SU-DHL-6 (cell line): Measurements from ENCODE around the gene TTC23.

Experiments
- H2AFZ ChIP-seq: fragments of 200-600 bp; sonication (generic); 2 replicates; pipeline ENCODE4 v1.6.1; 2014; ENCODE audit warnings: low read depth, mild to moderate bottlenecking, moderate library complexity, mixed read lengths, antibody characterized with exemption, low read length; ENCODE audit not compliant: severe bottlenecking
- H3F3A ChIP-seq: fragments of 200-600 bp; shearing (Covaris generic); 2 replicates; pipeline ENCODE4 v1.6.0; 2016; ENCODE audit warnings: antibody characterized with exemption, mild to moderate bottlenecking; ENCODE audit not compliant: insufficient read depth
- H3K27ac ChIP-seq: fragments of 200-600 bp; sonication (generic); 2 replicates; pipeline ENCODE4 v1.5.1; 2016; ENCODE audit warnings: low read depth, mild to moderate bottlenecking, low read length, moderate library complexity, mixed read lengths
- H3K27me3 ChIP-seq: fragments of 200-600 bp; sonication (generic), shearing (Covaris generic); 2 replicates; pipeline ENCODE4 v1.6.0; 2014; ENCODE audit warnings: mild to moderate bottlenecking, low read length
- H3K36me3 ChIP-seq: fragments of 200-600 bp; sonication (generic); 2 replicates; pipeline ENCODE4 v1.6.1; 2014; ENCODE audit warnings: mild to moderate bottlenecking, low read length, mixed read lengths
- H3K4me2 ChIP-seq: fragments of 300-600, 200-600 bp; shearing (Covaris generic), sonication (generic); 2 replicates; pipeline ENCODE4 v1.6.0; 2014; ENCODE audit warnings: low read length, low read depth, mild to moderate bottlenecking; ENCODE audit not compliant: poor library complexity, severe bottlenecking
- H3K4me3 ChIP-seq: fragments of 200-600 bp; sonication (generic); 2 replicates; pipeline ENCODE4 v1.5.1; 2014; ENCODE audit warnings: antibody characterized with exemption, low read length, mild to moderate bottlenecking, mixed read lengths; ENCODE audit not compliant: insufficient read depth, poor library complexity, severe bottlenecking
- H3K79me2 ChIP-seq: fragments of 200-600 bp; sonication (generic); 2 replicates; pipeline ENCODE4 v1.6.1; 2014; ENCODE audit warnings: mild to moderate bottlenecking, low read length, moderate library complexity; ENCODE audit not compliant: insufficient read depth
- H3K9ac ChIP-seq: fragments of 200-600 bp; sonication (generic); 2 replicates; pipeline ENCODE4 v1.7.0; 2014; ENCODE audit warnings: mild to moderate bottlenecking, low read length
- H3K9me2 ChIP-seq: fragments of 200-600 bp; sonication (generic); replicated peaks from 2 replicates; pipeline ENCODE4 v1.6.1; 2014; ENCODE audit warnings: low read length; ENCODE audit not compliant: insufficient read depth
- H3K9me3 ChIP-seq: fragments of 200-600 bp; sonication (generic); 2 replicates; pipeline ENCODE4 v1.6.1; 2014; ENCODE audit warnings: low read length, mixed read lengths; ENCODE audit not compliant: insufficient read depth
- H4K20me1 ChIP-seq: fragments of 200-600 bp; sonication (generic); 2 replicates; pipeline ENCODE4 v1.6.1; 2014; ENCODE audit warnings: low read depth, mild to moderate bottlenecking, antibody characterized with exemption, low read length, moderate library complexity, mixed read lengths
- CTCF ChIP-seq: fragments of 200-600 bp; sonication (generic); IDR thresholded peaks from one replicate; pipeline ENCODE4 v1.5.1; 2017; ENCODE audit warnings: antibody characterized with exemption, mild to moderate bottlenecking, low read length, moderate library complexity; ENCODE audit not compliant: insufficient read depth, poor library complexity, severe bottlenecking
- EZH2phosphoT487 ChIP-seq: fragments of 200-600 bp; sonication (generic), shearing (Covaris generic); conservative IDR thresholded peaks from 2 replicates; pipeline ENCODE4 v1.6.1; 2018; ENCODE audit warnings: mild to moderate bottlenecking, antibody characterized with exemption, low read length, moderate library complexity, mixed read lengths

The TTC23 gene

GRCh38 chr15:99127773-99128172, 121.6 kb downstream of the TTC23 start:
- Histone ChIP-seq H3K27ac (no peak overlapping the region), H3K9me3 (no peaks in the 10 kb centered on the region), H3K4me3 (no peak overlapping the region), H4K20me1 (no peaks in the 10 kb centered on the region), H3K9me2 (no peaks in the 10 kb centered on the region), H3K36me3 (no peaks in the 10 kb centered on the region), H3K27me3 (no peaks in the 10 kb centered on the region), H3F3A (no peaks in the 10 kb centered on the region), H3K79me2 (no peaks in the 10 kb centered on the region), H3K9ac (no peak overlapping the region), H3K4me2 (no peak overlapping the region), H2AFZ (no peak overlapping the region)
- TF ChIP-seq EZH2phosphoT487 (no peak), CTCF (no peak)

- Histone ChIP-seq H3F3A (no peaks in the 10 kb centered on the region), H4K20me1 (no peaks in the 10 kb centered on the region), H3K9me3 (no peaks in the 10 kb centered on the region), H3K4me3 (no peak overlapping the region), H3K9me2 (no peaks in the 10 kb centered on the region), H3K4me2 (no peak overlapping the region), H3K27ac (no peak overlapping the region), H3K36me3 (no peaks in the 10 kb centered on the region), H3K27me3 (no peaks in the 10 kb centered on the region), H3K9ac (no peak overlapping the region), H2AFZ (no peak overlapping the region), H3K79me2 (no peaks in the 10 kb centered on the region)
- no peak for TF ChIP-seq CTCF
- TF ChIP-seq EZH2phosphoT487 = no peak
Observed at GRCh38 chr15:99126930-99127329, 122.5 kb downstream of the TTC23 start.

- H3K4me2 ChIP-seq = no peak overlapping the region
- TF ChIP-seq CTCF (no peak), EZH2phosphoT487 (no peak)
- no peak overlapping the region for H3K27ac ChIP-seq
- no peaks in the 10 kb centered on the region for H3F3A ChIP-seq
- no peak overlapping the region for H3K4me3 ChIP-seq
- H4K20me1 ChIP-seq = no peaks in the 10 kb centered on the region
- no peaks in the 10 kb centered on the region for H3K79me2 ChIP-seq
- H3K36me3 ChIP-seq = no peaks in the 10 kb centered on the region
- no peaks in the 10 kb centered on the region for H3K9me3 ChIP-seq
- no peaks in the 10 kb centered on the region for H3K27me3 ChIP-seq
- H3K9ac ChIP-seq = no peak overlapping the region
- H3K9me2 ChIP-seq = no peaks in the 10 kb centered on the region
- no peak overlapping the region for H2AFZ ChIP-seq
Observed at GRCh38 chr15:99126131-99126588, 123.2 kb downstream of the TTC23 start.
